DMS 273 treated with DMSO at 0.1 percent for 48 hours (cell line): ENCODE data around the gene ATP2B3.

Source experiments
- DNase-seq: peaks from one replicate; lab custom pipeline; 2025; lab: John Stamatoyannopoulos, UW

ATP2B3 gene

DNA sequence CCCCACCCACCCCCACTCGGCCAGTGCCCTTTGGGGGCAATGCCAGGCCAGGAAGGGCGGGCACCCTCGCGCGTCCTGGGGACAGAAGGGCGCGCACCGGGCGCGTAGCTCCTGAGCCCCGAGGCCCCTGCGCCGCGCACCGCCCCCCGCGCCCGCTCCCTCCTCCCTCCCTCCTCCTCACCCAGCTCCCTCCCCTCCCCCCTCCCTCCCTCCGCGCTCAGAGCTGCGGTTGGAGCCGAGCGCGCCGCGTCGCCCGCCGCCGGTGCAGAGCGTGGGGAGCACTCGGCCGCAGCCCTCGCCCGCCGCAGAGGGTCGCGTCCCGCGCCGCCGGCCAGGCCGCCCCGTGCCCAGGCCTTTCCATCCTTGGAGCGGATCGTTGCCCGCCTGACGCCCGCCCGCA lies at the start of gene ATP2B3:
Gene ATP2B3, plus strand, starts transcription at position 220 of the 400 bp plus-strand sequence. CDS start 18,606 bp downstream, outside the sequence.
- DNase-seq: no peak

DNA sequence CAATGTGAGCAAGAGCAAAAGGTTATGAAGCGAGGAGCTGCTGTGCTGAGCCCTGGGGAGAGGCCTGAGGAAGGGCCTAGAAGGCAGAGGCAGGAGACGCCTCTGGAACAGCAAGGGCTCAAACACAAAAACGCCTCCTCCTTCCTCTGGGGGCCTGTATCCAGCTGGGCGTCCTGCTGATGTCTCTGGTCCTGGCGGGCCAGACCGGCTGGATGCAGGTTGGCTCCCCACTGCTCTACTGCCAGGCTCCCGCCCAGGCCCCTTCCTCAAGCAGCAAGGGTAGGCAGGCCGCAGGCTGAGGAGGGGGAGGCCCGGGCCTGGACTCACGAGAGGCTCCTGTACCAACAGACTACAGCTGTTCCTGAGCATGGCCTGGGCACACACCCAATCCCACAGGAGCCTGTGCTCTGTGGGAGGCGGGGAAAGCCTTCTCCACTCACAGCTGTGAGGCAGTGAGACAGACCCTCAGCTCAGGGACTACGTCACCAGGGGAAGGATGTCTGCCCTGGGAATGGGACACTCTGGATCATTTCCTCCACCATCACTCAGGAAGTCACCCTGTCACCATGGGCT lies 49.3 kb upstream of the ATP2B3 start:
- no peak for DNase-seq

DNA sequence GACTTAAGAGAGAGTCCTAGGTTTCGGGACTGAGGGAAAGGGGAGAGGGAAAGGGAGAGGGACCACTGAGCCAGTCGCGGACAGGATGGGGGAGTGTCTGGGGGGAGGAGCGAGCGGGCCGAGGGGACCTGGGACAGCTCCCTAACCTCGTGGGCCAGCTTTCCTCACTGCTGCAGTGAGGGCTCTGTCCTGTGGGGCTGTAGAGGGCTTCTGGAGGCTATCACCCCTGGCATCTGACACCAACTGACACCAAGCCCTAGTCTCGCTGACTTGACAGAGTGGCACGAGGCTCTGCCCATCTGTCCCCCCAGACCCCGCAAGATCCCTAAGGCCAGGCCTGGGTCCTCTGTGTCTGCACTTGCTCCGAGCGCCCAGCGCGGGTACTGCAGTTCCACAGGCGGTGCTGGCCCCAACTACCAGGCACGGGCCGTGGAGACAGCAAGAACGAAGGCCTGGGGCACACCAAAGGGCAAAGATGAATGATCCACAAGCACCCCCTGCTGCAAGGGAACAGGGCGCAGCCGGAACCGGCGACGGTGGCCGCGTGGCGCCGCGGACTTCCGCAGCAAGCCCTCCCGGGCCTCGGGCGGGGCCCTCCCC lies 47.5 kb upstream of the ATP2B3 start:
- DNase-seq: no peak

DNA sequence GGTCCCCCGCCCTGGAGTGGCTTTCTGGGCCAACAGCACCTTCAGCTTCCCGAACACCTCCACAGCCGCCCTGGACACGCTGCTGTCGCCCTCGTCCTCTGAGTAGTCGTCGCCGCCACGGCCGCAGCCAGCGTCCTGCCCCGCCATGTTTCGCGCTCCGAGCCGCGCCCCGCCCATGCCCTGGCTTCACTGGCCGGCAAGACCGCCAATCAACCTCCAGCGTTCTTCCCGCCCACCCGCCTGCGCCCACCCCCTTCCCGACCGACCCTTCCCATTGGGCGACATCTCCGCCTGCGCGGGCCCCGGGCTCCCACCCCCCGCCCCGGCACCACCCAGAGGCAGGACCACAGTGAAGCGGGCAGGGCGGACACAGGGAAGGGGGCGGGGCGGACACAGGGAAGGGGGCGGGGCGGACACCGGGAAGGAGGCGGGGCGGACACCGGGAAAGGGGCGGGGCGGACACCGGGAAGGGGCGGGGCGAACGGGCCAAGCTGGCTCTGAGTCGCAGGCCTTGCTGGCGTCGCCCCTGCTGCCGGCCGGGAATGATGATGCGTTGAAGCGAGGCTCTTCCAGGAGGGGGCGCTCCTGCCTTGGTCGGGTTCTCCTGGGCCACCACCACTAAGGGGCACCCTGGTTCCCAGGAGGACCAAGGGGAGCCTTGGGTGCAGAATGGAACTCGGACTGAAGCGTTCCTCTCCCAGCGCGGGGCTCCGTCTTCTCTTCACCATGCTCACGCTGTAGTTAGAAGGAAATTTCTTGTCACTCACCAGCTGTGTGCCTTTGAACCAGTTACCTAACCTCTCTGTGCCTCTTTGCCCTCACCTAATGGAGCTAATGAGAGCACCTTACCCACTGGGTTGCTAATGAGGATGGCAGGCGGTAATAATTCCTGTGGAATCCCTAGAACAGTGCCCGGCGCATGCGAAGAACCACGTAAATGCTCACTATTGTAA lies 46.8 kb upstream of the ATP2B3 start, which contains the start of gene HAUS7:
Gene HAUS7, minus strand, starts transcription at position 166 of the 953 bp plus-strand sequence. Its CDS starts 19 bp downstream, at position 147.
- DNase-seq: peak; percentile 85

DNA sequence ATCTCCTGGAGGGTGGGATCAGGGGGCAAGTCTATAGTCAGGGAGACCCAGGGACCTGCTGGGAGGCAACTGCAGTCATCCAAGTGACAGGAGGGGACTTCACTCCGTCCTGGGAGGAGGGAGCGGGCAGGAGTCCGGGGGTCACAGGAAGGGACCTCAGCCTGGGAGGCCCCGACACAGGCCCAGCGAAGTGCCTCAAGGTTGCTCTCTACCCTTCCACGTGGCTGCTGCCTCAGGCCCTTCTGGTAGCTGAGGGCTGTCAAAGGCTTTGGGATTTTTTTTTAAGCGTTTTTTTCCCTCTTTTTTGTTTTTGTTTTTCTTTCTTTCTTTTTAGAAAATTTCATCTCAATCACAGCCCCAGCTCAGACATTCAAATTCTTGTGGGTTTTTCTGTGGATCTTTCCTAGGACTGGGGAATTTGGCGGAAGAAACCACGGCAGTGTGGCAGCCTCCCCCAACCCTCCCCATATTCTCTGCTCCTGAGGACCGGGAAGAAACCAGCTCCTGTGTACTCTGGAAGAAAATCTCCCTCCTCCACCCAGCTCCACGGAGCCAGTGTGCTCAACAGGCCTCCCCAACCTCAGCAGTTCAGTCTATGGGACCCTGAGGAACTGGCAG lies 45.7 kb upstream of the ATP2B3 start:
- no peak for DNase-seq

DNA sequence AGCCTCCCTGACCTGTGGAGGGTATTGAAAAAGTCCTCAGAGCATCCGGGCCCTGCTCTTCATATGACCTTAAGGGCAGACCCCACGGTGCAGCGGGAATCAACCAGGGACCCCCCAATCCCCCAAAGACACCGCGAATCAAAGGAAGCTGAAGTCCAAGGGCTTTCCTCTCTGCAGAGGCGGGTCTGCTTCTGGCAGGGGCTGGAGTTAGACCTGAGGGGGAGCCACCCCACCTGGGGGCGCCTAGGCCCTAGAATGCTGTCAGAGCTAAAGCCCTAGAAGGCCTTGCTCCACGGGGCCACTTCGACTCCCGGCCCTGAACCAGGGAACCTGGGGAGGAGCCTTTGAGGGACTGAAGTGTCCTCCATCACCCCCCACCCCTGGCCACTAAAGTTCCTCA lies 44.3 kb upstream of the ATP2B3 start:
- DNase-seq: no peak

DNA sequence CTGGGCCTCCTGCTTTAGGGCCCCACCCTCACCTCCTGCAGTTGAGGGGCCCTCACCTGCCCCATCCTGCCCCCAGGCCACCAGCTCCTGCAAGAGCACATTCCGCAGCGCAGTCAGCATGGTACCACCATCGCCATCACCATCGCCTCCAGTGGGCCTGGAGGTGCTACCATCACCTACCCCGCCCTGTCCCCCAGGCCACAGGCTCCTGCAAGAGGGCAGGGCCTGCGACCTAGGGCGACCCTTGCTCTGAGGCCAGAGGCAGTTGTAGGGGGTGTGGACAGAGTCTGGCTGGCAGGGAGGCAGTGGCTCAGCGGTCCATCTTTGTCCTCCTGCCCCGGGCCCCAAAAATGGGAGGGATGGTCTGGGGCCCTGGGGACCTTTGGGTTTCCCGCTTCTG lies 43.2 kb upstream of the ATP2B3 start:
- DNase-seq: no peak

DNA sequence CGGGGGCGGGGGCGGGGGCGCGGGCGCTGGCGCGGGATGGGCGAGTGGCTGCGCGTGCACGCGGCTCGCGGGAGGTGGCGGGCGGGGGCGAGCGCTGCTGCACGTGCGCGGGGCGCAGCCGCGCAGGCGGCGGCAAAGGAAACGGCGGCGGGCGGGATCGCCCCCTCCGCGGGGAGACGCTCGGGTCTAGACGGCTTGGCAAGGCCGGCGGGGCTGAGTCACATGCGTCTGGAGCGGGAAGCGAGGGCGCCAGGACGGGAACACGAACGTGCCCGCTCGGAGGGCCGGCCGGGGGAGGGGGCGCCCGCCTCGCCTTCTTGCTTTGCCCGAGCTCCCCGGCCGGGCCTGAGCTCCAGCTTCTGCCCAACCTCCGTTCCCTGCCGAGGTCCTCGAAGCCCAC lies 42.7 kb upstream of the ATP2B3 start:
- DNase-seq: no peak

DNA sequence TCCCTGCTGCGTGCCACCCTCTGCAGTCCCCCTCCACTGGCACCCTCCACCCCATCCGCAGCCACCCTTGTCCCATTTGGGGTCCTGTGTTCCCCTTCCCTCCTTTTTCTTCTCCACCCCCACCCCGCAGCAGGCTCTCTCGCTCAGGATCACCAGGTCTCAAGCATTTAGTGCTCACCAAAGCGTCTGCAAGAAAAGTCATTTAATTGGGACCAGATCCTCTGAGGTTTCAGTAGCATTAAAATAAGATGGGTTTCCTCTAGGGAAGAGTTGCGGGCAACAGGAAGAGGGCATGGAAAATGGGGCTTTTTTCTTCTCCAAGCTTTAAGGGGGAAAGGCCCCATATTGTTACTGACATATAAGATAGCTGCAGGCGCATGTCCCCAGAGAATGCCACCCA lies 42.2 kb upstream of the ATP2B3 start:
- DNase-seq: no peak

DNA sequence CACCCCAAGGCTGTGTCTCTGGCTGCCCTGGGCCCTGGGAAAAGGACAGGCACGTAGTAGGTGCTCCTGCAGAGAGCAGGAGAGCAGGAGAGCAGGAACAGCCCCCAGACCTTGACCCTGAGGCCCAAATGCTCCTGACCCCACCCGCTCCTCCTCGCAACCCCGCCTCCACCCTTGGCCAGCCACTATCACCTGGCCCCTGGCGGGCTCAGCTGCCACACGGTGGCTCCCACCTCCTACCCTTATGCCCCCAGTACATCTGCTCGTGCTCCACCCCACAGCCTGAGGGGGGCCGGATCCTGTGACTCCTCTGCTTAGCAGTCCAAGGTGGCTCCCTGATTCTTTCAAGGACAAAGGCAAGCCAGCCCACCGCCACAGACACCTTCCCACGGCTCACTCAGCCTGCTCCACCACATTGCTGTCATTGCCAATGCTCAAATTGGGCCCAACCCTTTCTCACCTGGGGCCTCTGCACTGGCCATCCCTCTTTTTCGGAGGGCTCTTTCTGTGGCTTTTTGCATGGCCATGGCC lies 41.6 kb upstream of the ATP2B3 start:
- no peak for DNase-seq

DNA sequence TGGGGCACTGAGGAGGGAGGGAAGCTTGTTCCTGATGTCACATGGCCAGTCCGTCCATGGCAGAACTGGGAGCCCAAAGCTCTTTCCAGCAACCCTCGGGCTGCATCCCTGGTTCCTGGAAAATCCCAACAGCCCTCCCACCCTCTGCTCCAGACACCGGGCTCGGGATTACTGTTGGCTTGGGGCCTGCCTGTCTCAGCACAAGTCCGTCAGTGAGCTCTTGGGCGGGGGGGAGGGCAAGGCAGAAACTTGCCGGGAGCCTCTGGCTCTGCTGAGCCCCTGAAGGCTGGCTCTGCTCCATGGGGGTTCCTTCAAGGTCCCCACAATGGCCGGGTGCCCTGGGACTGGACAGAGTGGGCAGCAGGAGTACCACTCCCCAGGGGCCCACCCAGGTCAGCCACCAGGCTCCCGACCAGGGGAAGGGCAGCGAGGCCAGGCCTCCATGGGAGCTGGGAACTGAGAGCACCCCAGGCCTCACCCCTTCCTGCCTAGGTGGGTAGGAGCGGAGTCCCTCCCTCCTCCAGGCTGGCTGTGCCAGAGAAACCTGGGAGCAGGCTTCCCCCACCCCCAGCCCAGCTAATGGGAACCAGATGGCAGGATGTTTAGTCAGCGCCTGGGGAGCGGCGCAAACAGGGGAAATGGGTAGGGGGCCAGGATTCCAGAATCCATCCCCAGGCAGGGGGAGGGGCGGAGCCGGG lies 40.6 kb upstream of the ATP2B3 start:
- DNase-seq: peak; percentile 55

DNA sequence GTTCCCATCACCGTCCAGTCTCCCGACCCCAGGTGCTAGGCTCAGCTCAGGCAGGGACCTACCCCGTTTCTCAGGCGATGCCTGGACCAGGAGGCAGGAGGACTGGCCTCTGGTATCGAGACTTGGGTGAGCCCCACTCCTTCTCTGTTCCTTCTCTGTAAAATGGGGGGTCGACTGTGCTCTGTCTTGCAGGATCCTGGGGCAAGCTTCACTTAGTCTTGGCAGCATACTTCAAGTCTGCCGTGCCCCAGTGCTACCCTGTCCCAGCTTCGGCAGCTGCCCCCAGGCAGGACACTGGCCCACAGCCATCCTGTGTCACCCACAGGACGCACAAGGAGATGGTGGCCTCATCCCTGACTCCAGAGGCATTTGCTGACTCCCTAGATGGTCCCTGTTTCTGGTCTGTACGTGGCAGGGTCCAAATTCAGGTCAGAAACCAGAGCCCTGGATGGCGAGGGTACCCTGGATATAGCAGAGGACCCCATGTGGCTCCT lies 40.0 kb upstream of the ATP2B3 start:
- DNase-seq: no peak

DNA sequence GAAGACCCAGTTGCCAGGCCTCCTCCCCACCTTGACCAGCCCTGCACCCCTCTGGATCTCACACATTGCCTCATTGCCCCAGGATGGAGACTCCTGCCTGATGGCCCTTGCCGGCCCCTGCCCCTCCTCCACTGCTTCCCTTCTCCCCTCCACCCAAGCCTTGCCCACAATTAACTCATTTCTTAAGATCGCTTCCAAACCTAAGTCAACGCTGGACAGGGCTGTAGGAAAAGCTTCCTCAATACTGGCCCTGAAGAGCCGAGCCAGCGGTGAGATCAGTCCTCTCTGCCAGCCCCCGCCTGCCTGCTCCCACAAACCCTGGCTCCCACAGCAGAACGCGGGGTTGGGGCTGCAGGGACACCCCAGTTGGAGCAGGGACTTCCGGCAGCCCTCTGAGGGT lies 39.5 kb upstream of the ATP2B3 start:
- no peak for DNase-seq

DNA sequence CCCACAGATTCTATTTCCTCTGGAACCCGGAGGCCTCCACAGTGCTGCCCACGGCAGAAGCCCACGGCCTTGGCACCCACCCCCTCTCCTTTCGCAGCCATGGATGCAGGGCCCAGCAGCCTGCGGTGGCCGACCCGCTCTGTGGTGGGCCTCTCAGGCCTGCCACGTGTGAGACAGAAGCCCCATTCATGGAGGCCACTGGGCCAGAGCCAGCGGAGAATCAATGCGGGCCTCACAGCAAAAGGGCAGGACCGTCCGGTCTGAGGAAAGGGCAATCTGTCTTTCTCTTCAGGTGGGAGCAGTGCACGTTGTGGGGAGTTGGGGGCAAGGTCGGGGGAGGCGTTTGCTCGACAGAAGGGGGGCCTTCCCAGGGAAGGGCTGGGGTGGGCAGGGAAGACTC lies 38.7 kb upstream of the ATP2B3 start:
- DNase-seq: no peak

DNA sequence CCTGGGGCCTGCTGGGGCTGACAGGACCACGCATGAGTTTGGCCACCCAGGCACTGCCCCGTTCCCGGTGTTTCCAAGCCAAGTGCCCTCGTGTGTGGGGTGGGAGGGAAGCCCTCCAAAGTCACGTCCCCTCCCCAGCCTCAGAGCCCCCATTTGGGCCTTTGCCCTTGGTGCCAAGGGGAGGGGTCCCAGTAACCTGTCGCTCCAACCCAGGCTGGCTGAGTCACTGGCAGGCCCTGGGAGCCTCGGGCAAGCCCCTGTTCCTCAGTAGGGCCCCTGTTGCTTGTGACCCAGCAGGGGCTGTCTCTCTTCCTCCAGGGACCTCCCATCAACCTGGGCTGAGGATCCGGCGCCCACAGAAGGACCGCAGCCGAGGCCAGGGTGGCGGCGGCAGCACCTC lies 36.4 kb upstream of the ATP2B3 start:
- DNase-seq: no peak

DNA sequence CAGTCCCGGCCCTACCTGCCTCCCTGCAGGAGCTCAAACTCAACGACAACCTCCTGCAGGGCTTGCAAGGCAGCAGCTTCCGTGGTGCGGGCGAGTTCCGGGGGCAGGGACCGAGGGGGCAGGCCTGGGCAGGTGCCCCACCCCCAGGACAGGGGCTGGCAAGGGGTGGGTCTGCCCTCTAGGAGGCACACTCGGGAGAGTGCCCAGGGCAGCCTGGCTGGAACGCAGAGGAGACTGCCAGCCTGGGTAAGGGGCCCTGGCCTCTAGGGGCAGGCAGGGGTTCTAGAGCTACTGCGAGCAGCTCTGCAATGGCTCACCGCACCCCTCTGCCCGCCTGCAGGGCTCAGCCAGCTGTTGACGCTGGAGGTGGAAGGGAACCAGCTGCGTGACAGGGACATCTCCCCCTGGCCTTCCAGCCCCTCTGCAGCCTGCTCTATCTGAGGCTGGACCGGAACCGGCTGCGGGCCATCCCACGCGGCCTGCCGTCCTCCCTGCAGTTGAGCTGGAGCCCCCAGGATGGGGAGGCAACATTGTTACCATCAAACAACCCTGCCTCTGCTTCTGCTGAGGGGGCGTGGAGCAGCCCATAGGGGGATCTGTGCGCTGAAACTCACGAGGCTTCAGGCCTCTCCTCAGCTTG lies 34.9 kb upstream of the ATP2B3 start:
- no peak for DNase-seq

DNA sequence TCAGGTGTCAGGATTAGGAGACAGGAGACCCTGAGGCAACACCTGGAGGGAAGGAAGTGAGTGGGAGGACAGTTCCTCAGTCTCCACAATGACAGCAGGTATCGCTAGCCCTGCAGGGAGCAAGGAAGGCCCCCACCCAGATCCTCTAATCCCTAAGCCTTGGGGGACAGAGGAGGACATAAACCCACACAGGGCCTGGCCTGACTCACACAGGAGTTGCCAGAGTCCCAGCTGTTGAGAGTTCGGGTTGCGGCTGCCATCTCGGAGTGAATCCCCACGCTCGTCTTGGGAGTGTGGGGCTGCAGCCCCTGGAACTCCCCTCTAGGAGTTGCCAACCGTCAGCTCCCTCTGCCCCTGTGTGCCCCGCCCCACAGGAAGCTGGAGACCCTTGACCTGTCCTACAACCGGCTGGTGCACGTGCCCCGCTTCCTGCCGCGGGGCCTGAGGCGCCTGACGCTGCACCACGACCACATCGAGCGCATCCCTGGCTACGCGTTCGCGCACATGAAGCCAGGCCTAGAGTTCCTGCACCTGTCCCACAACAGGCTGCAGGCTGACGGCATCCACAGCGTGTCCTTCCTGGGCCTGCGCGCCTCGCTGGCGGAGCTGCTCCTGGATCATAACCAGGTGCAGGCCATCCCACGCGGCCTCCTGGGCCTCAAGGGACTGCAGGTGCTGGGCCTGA lies 31.9 kb upstream of the ATP2B3 start:
- no peak for DNase-seq

DNA sequence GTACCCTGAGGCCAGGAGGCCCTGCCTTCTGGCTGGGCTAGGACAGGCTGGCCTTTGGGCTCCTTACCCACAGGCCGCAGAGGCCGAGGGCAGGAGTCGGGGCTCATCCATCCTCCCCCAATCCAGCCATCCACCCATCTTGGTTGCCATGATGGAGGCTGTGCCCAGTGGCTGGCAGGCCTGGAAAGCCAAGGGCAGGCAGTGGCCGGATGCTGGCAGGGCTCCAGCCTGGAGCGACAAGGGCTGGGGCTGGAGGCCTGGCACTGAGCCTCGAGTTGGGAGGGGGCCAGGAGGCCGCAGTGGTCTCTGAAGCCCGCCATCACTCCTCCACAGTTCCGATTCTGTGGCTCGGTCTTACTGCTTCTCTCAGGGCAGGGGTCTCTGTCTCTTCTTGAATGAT lies 31.3 kb upstream of the ATP2B3 start:
- DNase-seq: no peak

DNA sequence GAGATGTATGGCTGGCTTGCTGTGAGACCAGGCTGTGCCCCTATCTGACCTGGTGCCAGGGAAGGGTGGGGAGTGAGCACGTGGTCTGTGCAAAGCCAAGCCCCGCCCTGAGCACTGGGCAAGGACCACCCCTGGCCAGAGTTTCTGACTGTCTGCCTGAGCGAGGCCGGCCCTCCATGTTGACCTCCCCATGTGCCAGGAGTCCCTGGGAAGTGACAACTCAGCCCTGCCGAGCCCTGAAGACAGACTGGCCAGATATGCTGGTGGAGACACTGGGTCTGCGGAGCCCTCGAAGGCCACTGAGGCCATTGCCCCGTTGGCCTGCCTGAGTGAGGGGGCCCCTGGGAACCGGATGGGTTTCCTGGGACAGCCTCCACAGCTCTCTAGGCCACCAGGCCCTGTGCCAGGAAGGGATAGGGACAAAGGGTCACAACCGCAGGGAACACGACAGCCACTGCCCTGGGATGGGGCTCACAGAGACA lies 29.8 kb upstream of the ATP2B3 start:
- no peak for DNase-seq

DNA sequence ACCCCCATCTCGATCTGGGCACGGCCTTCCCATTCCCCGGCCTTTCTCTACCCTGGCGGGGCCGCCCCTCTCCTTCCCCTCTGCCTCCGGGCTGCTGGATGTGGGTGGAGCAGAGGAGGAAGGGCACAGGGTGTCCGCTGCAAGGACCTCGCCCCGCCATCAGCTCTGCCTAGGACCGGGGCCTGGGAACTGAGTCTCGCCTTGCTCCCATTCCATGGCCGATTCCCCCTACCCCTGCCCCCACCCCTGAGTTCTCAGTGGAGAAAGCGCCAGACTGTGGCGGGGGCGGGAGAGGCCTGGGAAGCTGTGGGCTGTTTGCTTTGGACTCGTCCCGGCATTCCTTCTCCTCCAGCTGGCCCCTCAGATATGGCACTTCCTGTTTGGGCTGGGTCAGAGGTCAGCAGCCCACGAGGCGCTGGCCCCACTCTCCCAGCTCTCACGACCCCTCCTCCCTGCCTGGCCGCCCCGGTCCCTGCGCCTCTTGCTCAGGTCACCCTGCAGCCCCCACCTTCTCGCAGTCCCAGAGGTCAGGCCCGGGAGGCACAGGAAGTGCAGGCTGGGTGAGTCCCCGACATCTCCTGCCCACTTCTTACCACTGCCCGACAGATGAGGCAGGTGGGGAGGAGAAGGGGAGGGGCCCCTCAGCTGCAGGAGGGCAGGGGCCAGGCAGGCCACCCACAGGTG lies 29.1 kb upstream of the ATP2B3 start:
- DNase-seq: no peak
